ENCODE data around the gene TBC1D3D. TPM values are rescaled to one million over a fixed set of nuclear protein-coding genes. Genes with fewer than 3 reads are reported as not detected.
"Not testable (repeated sequence)": the region's sequence is repeated elsewhere in the genome, so short reads cannot be mapped to it uniquely, and the experiment has no call there.

Gene TBC1D3D
- total RNA-seq (under 1 TPM in 3 of 7 donors, not detected in 4; 0.37 to 0.79 (median 0.51) TPM), polyA plus RNA-seq (under 1 TPM in 1 of 3 donors, not detected in 2; 0.10 TPM)
- long read RNA-seq, donor 1: 0 reads
- long read RNA-seq, donor 2: 0 reads

DNA sequence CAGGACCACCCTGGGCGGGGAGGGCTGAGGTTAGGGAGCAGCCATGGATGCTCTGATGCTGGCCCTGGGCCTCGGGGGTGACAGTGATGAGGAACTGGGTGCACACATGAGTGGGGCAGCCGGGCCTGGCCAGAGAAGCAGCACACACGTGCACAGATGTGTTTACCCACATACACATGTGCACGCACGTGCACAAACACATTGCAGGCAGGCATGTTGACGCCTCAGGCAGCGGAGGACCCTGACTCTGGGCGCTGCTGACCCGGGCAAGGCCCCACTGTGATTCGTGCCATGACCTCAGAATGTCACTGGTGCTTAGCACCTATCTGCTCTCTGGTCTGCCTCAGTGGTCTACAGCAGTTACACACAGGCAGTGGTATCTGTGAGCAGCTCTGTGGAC lies at the start of gene TBC1D3D:
TBC1D3D (plus strand) TSS at position 301 of the 400 bp plus-strand sequence. CDS start 1,585 bp downstream, outside the sequence.
- H3K4me3 ChIP-seq; H3K9me3 ChIP-seq; H3K4me1 ChIP-seq; intact Hi-C loops (cut with DNase I; ENCODE audit: low total_unique reads); H3K27me3 ChIP-seq (replicated peaks in 1 of 7); DNase-seq; H3K36me3 ChIP-seq; H3K27ac ChIP-seq: not testable (repeated sequence)
- no CpG with 5 or more reads among the region's 11 CpGs for WGBS, 5 donors

DNA sequence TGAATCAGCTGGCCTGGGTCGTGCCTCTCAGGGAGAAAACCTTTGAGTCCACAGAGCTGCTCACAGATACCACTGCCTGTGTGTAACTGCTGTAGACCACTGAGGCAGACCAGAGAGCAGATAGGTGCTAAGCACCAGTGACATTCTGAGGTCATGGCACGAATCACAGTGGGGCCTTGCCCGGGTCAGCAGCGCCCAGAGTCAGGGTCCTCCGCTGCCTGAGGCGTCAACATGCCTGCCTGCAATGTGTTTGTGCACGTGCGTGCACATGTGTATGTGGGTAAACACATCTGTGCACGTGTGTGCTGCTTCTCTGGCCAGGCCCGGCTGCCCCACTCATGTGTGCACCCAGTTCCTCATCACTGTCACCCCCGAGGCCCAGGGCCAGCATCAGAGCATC lies 14.8 kb upstream of the TBC1D3D start, which contains the start of gene TBC1D3L:
TBC1D3L (minus strand) TSS at position 101 of the 400 bp plus-strand sequence. CDS start 1,540 bp downstream, outside the sequence.
- H3K9me3 ChIP-seq; H3K4me1 ChIP-seq; H3K36me3 ChIP-seq; H3K27ac ChIP-seq; intact Hi-C loops (cut with DNase I; ENCODE audit: low total_unique reads); H3K27me3 ChIP-seq (replicated peaks in 1 of 7); DNase-seq; H3K4me3 ChIP-seq: not testable (repeated sequence)
- no CpG with 5 or more reads among the region's 11 CpGs for WGBS, 5 donors

Other genes starting within 250 kb of the TBC1D3D start
- gene TBC1D3K, start 79.6 kb upstream of the TBC1D3D start, total RNA-seq: not detected
- under 1 TPM in 1 of 3 donors, not detected in 2; 0.03 TPM for gene TBC1D3K, start 79.6 kb upstream of the TBC1D3D start, polyA plus RNA-seq
- gene TBC1D3L, start 14.9 kb upstream of the TBC1D3D start, total RNA-seq: 10 to 100 TPM in 6 of 7 donors, 1 to 10 TPM in 1; 7.4 to 29.9 (median 21.3) TPM
- 10 to 100 TPM in 2 of 3 donors, 1 to 10 TPM in 1; 8.1 to 31.3 (median 14.2) TPM for gene TBC1D3L, start 14.9 kb upstream of the TBC1D3D start, polyA plus RNA-seq
- 1 to 10 TPM in 1 of 7 donors, under 1 TPM in 1, not detected in 5; 0.52 to 8.0 TPM for gene TBC1D3C, start 64.7 kb downstream of the TBC1D3D start, total RNA-seq
- gene TBC1D3C, start 64.7 kb downstream of the TBC1D3D start, polyA plus RNA-seq: 1 to 10 TPM in 1 of 3 donors, not detected in 2; 2.8 TPM
- gene TBC1D3E, start 124.0 kb downstream of the TBC1D3D start, total RNA-seq: not detected
- under 1 TPM in 1 of 3 donors, not detected in 2; 0.13 TPM for gene TBC1D3E, start 124.0 kb downstream of the TBC1D3D start, polyA plus RNA-seq
- gene TBC1D3, start 188.6 kb downstream of the TBC1D3D start, total RNA-seq: not detected
- gene TBC1D3, start 188.6 kb downstream of the TBC1D3D start, polyA plus RNA-seq: not detected